GM15510 (cell line): Measurements from ENCODE around the gene RBM4.

ENCODE experiments used
- POLR2A ChIP-seq: IDR thresholded peaks from 3 replicates; pipeline ENCODE4 v1.6.1; 2011; ENCODE audit warnings: borderline replicate concordance; ENCODE audit not compliant: insufficient read length; ENCODE audit errors: extremely low read depth

The RBM4 gene

GRCh38 chr11:66677599-66678375 is 39.3 kb downstream of the RBM4 start, which contains the start of gene RBM4B:
Gene RBM4B, minus strand, starts transcription at chr11:66677887. Its CDS starts 808 bp downstream, at chr11:66677079.
- peak; percentile 72 for TF ChIP-seq POLR2A

- no peak for TF ChIP-seq POLR2A
Observed at GRCh38 chr11:66680966-66681645, 42.6 kb downstream of the RBM4 start.

- TF ChIP-seq POLR2A = no peak
Observed at GRCh38 chr11:66683877-66684276, 45.4 kb downstream of the RBM4 start.

- TF ChIP-seq POLR2A = no peak
Observed at GRCh38 chr11:66684635-66685034, 46.1 kb downstream of the RBM4 start.

- TF ChIP-seq POLR2A = no peak
Observed at GRCh38 chr11:66685276-66686099, 47.0 kb downstream of the RBM4 start.

GRCh38 chr11:66686100-66686785 is 47.7 kb downstream of the RBM4 start:
- TF ChIP-seq POLR2A = no peak

GRCh38 chr11:66686801-66687750 is 48.6 kb downstream of the RBM4 start:
- no peak for TF ChIP-seq POLR2A

GRCh38 chr11:66687831-66688281 is 49.4 kb downstream of the RBM4 start:
- no peak for TF ChIP-seq POLR2A

- TF ChIP-seq POLR2A = no peak
Observed at GRCh38 chr11:66688561-66689534, 50.3 kb downstream of the RBM4 start.

- TF ChIP-seq POLR2A = no peak
Observed at GRCh38 chr11:66689661-66690590, 51.4 kb downstream of the RBM4 start.

- TF ChIP-seq POLR2A = no peak
Observed at GRCh38 chr11:66691311-66691980, 52.9 kb downstream of the RBM4 start.
